Endometrium (tissue), 2 donors: ENCODE results near the gene CD84.
"Not testable (repeated sequence)": the region's sequence is repeated elsewhere in the genome, so short reads cannot be mapped to it uniquely, and the experiment has no call there.

ENCODE experiments used
- FAIRE-seq: peaks from 2 replicates; lab custom pipeline; 2012; peaks lifted over from hg19 to GRCh38; lab: Jason Lieb, UNC
- donor health status: control.
- donor health status: control.

CD84 gene

GRCh38 chr1:160541622-160542302 lies 37.5 kb downstream of the CD84 start:
- no peak for FAIRE-seq

- no peak for FAIRE-seq
Measured at GRCh38 chr1:160540859-160541233, 38.5 kb downstream of the CD84 start.

GRCh38 chr1:160539990-160540858 lies 39.1 kb downstream of the CD84 start:
- no peak for FAIRE-seq

- FAIRE-seq = no peak
Measured at GRCh38 chr1:160539684-160539989, 39.7 kb downstream of the CD84 start.

GRCh38 chr1:160538985-160539651 lies 40.2 kb downstream of the CD84 start:
- FAIRE-seq = no peak

GRCh38 chr1:160537714-160538665 lies 41.3 kb downstream of the CD84 start:
- FAIRE-seq = no peak

- no peak for FAIRE-seq
Measured at GRCh38 chr1:160534823-160535605, 44.3 kb downstream of the CD84 start.

- not testable (repeated sequence) for FAIRE-seq
Measured at GRCh38 chr1:160532557-160532813, 46.8 kb downstream of the CD84 start.

GRCh38 chr1:160531809-160532556 lies 47.3 kb downstream of the CD84 start:
- not testable (repeated sequence) for FAIRE-seq

- not testable (repeated sequence) for FAIRE-seq
Measured at GRCh38 chr1:160529401-160529952, 49.8 kb downstream of the CD84 start.

- not testable (repeated sequence) for FAIRE-seq
Measured at GRCh38 chr1:160523789-160524188, 55.5 kb downstream of the CD84 start.

GRCh38 chr1:160522622-160523345 lies 56.5 kb downstream of the CD84 start, which contains the start of gene SLAMF6:
Gene SLAMF6 (minus strand): TSS chr1:160523255. CDS start chr1:160523192, 63 bp downstream.
- no peak for FAIRE-seq

- no peak for FAIRE-seq
Measured at GRCh38 chr1:160522136-160522535, 57.2 kb downstream of the CD84 start.

- no peak for FAIRE-seq
Measured at GRCh38 chr1:160521554-160521953, 57.7 kb downstream of the CD84 start.

- no peak for FAIRE-seq
Measured at GRCh38 chr1:160520999-160521398, 58.3 kb downstream of the CD84 start.

GRCh38 chr1:160520582-160520981 lies 58.7 kb downstream of the CD84 start:
- no peak for FAIRE-seq

- FAIRE-seq = no peak
Measured at GRCh38 chr1:160519642-160520435, 59.5 kb downstream of the CD84 start.

GRCh38 chr1:160517519-160517918 lies 61.8 kb downstream of the CD84 start:
- not testable (repeated sequence) for FAIRE-seq

GRCh38 chr1:160515908-160516307 lies 63.4 kb downstream of the CD84 start:
- not testable (repeated sequence) for FAIRE-seq
